GM13976 (cell line): ENCODE results near the gene KLHL7.

Source experiments
- DNase-seq: peaks from one replicate; pipeline ENCODE4 v3.0.0; 2012; ENCODE audit warnings: low spot score
- CTCF ChIP-seq: IDR thresholded peaks from 2 replicates; pipeline ENCODE4 v1.5.1; 2012; ENCODE audit warnings: borderline replicate concordance, mild to moderate bottlenecking; ENCODE audit not compliant: insufficient read depth; ENCODE audit errors: extremely low read depth, missing control alignments, control extremely low read depth
- in situ Hi-C: fragments of 300-500 bp; cut with MboI; formaldehyde crosslinking; loops from one replicate; pipeline ENCODE4 v1.12.0; 2022; ENCODE audit warnings: low sequenced_read_pairs, mixed read lengths, inconsistent platforms; ENCODE audit not compliant: unreplicated experiment

KLHL7 gene

GRCh38 chr7:23133797-23134196, 28.2 kb downstream of the KLHL7 start:
- in situ Hi-C loops: no loop called here
- no peak for TF ChIP-seq CTCF
- no peak for DNase-seq

GRCh38 chr7:23135755-23136154, 30.2 kb downstream of the KLHL7 start:
- in situ Hi-C loops: no loop called here
- DNase-seq: no peak
- TF ChIP-seq CTCF: no peak

- TF ChIP-seq CTCF: no peak
- in situ Hi-C loops: no loop called here
- no peak for DNase-seq
Measured at GRCh38 chr7:23136216-23136615, 30.6 kb downstream of the KLHL7 start.

GRCh38 chr7:23157679-23158078, 52.1 kb downstream of the KLHL7 start:
- no peak for DNase-seq
- in situ Hi-C loops: no loop called here

GRCh38 chr7:23158546-23158945, 53.0 kb downstream of the KLHL7 start:
- DNase-seq: no peak
- in situ Hi-C loops: no loop called here
- TF ChIP-seq CTCF: no peak

More at GRCh38 chr7:23157679-23158078, 52.1 kb downstream of the KLHL7 start:
- no peak for TF ChIP-seq CTCF

GRCh38 chr7:23161482-23161881, 55.9 kb downstream of the KLHL7 start:
- in situ Hi-C loops: no loop called here
- DNase-seq: no peak
- TF ChIP-seq CTCF: no peak

GRCh38 chr7:23164846-23165245, 59.3 kb downstream of the KLHL7 start:
- in situ Hi-C loops: no loop called here
- no peak for TF ChIP-seq CTCF
- no peak for DNase-seq
